NCI-H446 treated with DMSO at 0.1 percent for 48 hours (cell line): Measurements from ENCODE around the gene KRTAP5-9.
"Not testable (repeated sequence)": the region's sequence is repeated elsewhere in the genome, so short reads cannot be mapped to it uniquely, and the experiment has no call there.

Experiments used
- DNase-seq: peaks from one replicate; lab custom pipeline; 2025; lab: John Stamatoyannopoulos, UW

The KRTAP5-9 gene

GRCh38 chr11:71585673-71586072, 37.5 kb downstream of the KRTAP5-9 start:
- not testable (repeated sequence) for DNase-seq

- not testable (repeated sequence) for DNase-seq
These were observed 40.1 kb downstream of the KRTAP5-9 start for GRCh38 chr11:71588314-71588713.

GRCh38 chr11:71588822-71589545, 40.8 kb downstream of the KRTAP5-9 start:
- not testable (repeated sequence) for DNase-seq

- DNase-seq, result not testable (repeated sequence)
These were observed 41.3 kb downstream of the KRTAP5-9 start for GRCh38 chr11:71589546-71589920.
